AG09309 (cell line): ENCODE data around the gene SNN.

Experiments
- DNase-seq: peaks from one replicate; pipeline ENCODE4 v3.0.0-alpha.2; 2010; ENCODE audit warnings: low read depth
- H3K4me3 ChIP-seq: 2 replicates; pipeline ENCODE4 v1.5.1; 2011; ENCODE audit warnings: mild to moderate bottlenecking, low read depth, low read length, moderate library complexity; ENCODE audit not compliant: control insufficient read depth
- CTCF ChIP-seq: IDR thresholded peaks from 2 replicates; pipeline ENCODE4 v1.5.1; 2011; ENCODE audit warnings: mild to moderate bottlenecking, low read depth, low read length, inconsistent platforms; ENCODE audit not compliant: insufficient read depth, control insufficient read depth; ENCODE audit errors: missing control alignments

The SNN gene

GRCh38 chr16:11629071-11630030 lies 38.9 kb upstream of the SNN start:
- no peak for DNase-seq
- no peak for TF ChIP-seq CTCF
- H3K4me3 ChIP-seq = no peak overlapping the region

GRCh38 chr16:11630046-11630767 lies 38.0 kb upstream of the SNN start:
- DNase-seq = no peak
- no peak overlapping the region for H3K4me3 ChIP-seq
- TF ChIP-seq CTCF = no peak

GRCh38 chr16:11630768-11631056 lies 37.5 kb upstream of the SNN start:
- TF ChIP-seq CTCF = no peak
- H3K4me3 ChIP-seq = no peak overlapping the region
- DNase-seq = no peak

GRCh38 chr16:11631214-11631613 lies 37.0 kb upstream of the SNN start:
- TF ChIP-seq CTCF = no peak
- no peak for DNase-seq
- H3K4me3 ChIP-seq = no peak overlapping the region

GRCh38 chr16:11632455-11632939 lies 35.8 kb upstream of the SNN start:
- H3K4me3 ChIP-seq = no peak overlapping the region
- TF ChIP-seq CTCF = no peak
- DNase-seq = peak; percentile 56

GRCh38 chr16:11633113-11633512 lies 35.1 kb upstream of the SNN start:
- H3K4me3 ChIP-seq = no peak overlapping the region
- DNase-seq = no peak
- TF ChIP-seq CTCF = no peak
